Measurements from ENCODE around the gene MAP2.

The MAP2 gene

GRCh38 chr2:209529579-209529978 lies 105.7 kb downstream of the MAP2 start:
- DNase-seq (ENCODE audit: low read depth in 3 of 3) = no peak

GRCh38 chr2:209532321-209532720 lies 108.5 kb downstream of the MAP2 start:
- DNase-seq (ENCODE audit: low read depth in 3 of 3) = no peak

- no peak for DNase-seq (ENCODE audit: low read depth in 3 of 3)
Observed at GRCh38 chr2:209533391-209533790, 109.5 kb downstream of the MAP2 start.

GRCh38 chr2:209534228-209534627 lies 110.4 kb downstream of the MAP2 start:
- no peak for DNase-seq (ENCODE audit: low read depth in 3 of 3)

DNA sequence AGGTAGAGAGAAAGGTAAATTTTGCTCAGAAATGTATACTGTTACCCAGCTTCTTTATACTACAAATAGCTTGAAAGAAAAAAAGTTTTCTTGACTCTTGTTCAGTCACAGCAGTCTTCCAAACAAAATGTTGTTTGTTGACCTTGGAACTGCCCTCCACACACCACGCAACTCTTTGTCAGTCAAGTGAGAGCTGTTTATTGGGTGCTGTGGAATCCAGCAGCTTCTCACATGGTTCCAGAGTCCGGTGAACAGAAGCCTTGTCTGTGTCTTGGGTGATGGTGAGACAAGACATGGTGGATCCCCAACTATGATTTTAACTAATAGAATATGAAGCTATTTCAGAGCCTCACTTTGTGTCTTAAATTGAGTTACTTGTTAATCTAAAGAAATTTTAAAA lies 112.5 kb downstream of the MAP2 start:
- no peak for DNase-seq (ENCODE audit: low read depth in 3 of 3)

- DNase-seq (ENCODE audit: low read depth in 3 of 3) = no peak
Observed at GRCh38 chr2:209547726-209548125, 123.9 kb downstream of the MAP2 start.

- DNase-seq (ENCODE audit: low read depth in 3 of 3) = no peak
Observed at GRCh38 chr2:209549589-209549988, 125.7 kb downstream of the MAP2 start.

GRCh38 chr2:209553913-209554312 lies 130.1 kb downstream of the MAP2 start:
- no peak for DNase-seq (ENCODE audit: low read depth in 3 of 3)

DNA sequence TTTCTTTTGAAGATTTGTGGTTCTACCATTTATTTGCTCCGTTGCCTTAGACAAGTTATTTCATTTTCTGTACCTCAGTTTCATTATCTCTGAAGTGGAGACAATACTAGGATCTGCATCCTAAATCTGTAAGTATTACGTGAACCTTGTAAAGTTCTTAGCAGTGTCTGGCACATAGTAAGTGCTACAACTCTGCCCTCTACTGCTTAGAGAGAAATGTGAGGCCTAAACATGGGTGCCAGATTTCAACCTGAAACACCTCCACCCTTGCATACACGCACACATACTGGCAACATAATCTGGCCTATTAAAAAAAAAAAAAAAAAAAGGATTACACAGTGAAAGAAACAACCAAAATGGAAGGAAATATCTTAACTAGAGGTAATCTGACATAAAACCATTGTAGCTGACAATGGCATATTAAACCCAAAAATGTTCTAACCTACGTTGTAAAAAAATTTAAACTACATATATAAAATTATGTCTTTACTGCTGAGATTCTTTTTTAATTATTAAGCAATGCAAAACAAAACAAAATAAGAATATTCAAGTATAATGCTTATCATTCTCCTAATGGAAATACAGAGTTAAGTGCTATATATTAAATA lies 132.6 kb downstream of the MAP2 start:
- no peak for DNase-seq (ENCODE audit: low read depth in 3 of 3)

- DNase-seq (ENCODE audit: low read depth in 3 of 3) = no peak
Observed at GRCh38 chr2:209560911-209561310, 137.1 kb downstream of the MAP2 start.

GRCh38 chr2:209563453-209563852 lies 139.6 kb downstream of the MAP2 start:
- DNase-seq (ENCODE audit: low read depth in 3 of 3) = no peak

GRCh38 chr2:209564816-209565215 lies 141.0 kb downstream of the MAP2 start:
- DNase-seq (ENCODE audit: low read depth in 3 of 3) = no peak

DNA sequence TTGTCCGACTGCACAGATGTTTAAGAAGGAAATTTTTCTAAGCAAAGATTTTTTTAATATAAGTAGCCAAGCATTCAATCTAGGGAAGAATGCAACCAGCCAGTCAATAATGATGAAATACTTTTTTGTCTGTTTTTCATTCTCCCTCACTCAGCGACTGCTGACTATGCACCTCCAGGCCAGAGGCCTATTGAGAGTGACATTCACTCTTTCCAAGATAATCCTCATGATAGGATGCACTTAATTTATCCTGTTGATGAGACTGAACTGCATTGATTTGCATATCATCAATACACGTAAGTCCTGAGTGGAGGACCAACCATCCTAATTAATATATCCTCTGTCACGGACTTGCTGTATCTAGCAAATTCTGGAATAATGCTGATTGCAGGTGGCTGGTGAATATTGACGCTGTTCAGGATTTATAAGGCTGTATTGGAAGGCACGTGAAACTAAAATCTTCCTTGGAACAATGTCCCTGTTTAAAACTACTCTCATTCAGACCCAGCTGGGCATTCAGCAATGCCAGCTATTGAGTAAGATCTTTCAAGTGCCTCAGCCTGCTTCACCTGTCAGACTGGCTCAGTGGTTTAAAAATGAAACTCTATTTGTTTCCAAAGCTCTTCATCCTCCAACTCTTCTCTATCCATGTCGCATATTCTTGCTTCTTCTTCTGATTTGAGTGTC lies 142.2 kb downstream of the MAP2 start:
- no peak for DNase-seq (ENCODE audit: low read depth in 3 of 3)

DNA sequence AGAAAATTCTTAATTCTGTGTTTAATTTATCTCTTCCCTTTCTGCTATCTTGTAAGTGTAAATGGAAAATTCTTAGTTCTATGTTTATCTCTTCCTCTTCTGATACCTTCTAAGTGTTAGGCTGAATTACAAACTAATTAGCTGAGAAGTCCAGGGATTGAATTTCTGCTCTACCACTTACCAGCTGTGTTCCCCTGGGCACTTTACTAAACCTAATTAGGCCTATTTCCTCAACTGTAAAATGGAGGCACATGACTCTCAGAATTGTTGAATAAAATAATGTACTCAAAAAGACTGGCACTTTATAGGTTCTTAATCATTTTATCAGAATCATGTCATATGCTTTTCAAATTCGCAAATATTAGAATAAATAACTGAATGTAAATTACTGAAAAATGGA lies 146.3 kb downstream of the MAP2 start:
- DNase-seq (ENCODE audit: low read depth in 3 of 3) = no peak

DNA sequence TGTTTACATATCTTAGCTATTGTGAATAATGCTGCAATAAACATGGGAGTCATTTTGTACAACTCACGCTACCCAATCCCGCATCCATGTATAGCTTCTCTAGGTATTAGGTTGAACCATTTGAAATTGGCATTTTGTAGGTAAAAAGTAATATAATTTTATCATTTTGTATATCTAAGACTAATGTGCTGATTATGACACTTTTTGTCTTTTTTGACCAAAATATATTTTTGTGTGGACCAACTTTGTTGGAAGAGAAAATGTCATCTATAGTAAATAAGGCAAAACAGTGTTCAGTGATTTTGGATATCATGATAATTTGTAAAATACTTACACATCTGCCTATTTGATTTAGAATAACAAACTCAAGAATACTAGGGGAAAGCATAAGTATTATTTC lies 150.7 kb downstream of the MAP2 start:
- no peak for DNase-seq (ENCODE audit: low read depth in 3 of 3)

DNA sequence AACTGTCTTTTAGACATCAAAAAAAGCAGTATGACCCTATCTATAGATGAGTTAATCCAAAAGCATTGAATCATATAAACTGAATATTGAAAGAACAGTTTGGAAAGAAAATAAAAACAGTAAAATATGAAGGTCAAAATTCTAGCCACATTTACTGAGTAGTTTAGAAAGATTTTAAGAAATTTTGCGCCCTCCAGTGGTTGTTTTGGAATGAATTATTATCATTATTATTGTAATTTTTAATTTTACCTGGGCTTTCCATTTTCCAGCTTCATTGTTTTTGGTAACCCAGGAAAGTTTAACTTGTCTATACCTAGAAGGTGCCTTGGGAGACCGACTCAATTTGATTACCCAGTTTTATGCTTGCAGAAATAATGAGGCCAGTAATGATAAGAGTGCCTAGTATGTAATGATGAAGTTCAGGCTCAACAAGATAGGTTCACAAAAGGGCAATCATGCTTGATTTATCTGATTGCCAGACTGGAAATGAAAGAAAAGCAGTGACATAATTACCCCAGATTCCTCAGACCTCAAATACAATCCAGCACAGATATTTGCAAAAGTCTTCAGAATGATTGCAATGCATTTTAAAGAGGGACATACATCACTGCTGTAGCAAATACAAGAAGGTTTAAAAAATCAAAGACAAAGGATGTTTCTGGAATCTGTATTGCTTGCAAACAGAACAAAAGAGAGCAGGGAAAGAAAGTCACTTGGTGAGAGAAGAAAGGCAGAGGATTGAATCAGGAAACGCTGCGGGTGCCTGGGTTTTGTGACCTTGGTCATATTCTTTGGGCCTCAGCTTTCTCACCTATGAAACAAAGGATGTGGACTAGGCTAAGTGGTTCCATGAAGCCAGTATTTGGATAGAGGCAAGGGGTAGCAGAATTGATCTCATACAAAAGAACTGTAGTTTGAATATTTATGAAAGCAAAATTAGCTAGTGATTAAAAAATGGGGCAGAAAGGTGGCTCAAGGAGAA lies 153.8 kb downstream of the MAP2 start:
- no peak for DNase-seq (ENCODE audit: low read depth in 3 of 3)

DNA sequence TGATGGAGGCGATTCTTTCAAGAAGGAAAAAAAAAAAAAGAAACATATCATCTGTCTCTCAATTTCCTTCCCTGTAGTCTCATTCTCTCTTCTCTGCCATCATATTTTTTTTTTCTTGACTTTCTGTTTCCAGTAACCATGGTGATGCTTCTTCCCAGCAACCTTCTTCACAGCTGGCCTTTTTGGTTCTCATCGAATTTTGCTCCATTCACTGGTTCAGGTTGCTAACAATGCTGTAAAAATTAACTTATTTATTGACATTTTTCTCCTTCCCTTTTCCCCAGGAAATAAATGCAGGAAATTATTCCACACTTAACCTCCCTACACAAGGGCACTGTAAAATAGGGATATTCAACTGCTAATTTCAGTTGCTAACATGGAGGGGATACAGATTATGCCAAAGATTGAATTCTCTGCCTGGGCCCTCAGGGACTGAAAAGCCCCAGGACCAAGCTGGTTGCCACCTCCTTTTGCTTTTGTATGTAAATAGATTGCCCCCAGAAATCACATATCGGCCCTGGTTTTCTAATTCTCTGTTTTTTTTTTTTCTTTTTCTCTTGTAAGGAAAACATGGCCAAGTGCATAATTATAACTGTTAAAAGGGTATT lies 154.7 kb downstream of the MAP2 start:
- DNase-seq (ENCODE audit: low read depth in 3 of 3) = no peak

DNA sequence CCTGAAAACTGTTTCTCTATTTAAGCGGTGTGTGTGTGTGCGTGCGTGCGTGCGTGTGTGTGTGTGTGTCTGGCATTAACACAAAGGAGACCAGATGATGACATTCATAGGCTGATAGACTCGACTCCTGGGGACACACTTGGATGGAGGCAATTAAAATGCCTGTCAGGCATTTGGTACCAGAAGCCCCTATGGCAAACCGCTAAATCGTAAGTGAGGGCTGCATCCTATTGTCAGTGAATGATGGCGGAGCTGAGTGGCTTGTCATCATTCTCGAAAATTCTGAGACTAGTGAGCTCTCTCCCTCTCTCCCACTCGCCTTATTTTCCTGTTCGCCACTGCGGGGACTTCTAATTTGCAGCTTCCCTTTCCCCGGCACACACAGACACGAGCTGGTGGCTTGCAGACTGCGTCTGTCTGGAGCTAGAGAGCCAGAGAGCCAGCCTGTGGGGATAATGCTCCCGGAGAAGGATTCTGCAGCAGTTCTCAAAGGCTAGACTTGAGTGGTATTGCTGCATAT lies 155.4 kb downstream of the MAP2 start:
- no peak for DNase-seq (ENCODE audit: low read depth in 3 of 3)

DNA sequence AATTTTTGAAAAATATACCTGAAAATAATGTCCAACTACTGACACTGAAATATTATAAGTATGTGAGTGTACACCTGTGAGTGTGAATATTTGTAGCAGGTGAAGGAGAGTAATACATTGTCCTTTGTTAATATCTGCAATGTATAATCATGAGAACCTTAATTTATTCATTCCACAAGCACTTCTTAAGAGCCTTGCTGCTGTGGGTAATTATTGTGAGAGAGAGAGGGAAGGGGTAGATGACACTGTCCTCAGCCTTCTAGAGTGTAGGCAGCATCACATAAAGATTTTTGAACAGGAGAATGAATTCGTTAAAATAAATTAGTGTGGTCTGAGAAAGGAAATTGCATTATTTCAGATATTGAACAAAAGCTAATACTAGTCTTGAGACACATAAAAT lies 157.2 kb downstream of the MAP2 start:
- DNase-seq (ENCODE audit: low read depth in 3 of 3) = no peak

GRCh38 chr2:209582281-209582680 lies 158.4 kb downstream of the MAP2 start:
- DNase-seq (ENCODE audit: low read depth in 3 of 3) = no peak

DNA sequence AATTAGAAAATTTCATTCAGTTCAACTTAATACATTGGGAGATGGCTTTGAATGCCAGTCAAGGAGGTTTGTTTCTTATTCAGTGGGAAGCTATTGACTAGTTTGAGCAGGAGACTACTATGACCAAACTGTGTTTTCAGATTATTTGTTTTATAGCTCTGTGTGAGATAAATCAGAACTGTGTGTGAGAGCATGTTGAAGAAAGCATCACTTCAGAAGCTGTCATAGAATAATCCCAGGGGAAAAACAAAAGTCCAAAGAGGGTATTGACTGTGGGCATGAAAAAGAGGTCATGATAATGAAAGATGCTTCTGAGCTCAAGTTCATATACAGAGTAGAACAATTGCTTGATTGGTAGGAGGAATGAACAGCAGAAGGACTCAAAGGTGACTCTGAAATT lies 160.6 kb downstream of the MAP2 start:
- DNase-seq (ENCODE audit: low read depth in 3 of 3) = no peak

DNA sequence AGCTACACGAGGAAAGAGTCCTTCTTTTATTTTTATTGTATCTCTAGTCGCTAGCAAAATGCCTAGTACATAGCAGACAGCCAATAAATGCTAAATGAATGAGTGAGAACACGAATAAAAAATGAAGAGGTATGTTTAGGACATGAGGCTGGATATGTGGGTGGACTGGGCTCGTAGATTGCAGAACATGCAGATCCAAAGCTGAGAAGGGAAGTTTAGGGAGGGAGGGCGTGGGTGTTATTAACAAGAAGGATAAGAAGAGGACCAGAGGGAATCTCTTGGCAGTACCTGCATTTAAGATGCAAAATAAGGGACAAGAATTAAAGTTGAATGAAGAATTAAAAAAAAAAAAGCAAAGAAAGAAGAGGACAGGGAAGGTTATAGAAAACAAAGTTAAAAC lies 161.1 kb downstream of the MAP2 start:
- DNase-seq (ENCODE audit: low read depth in 3 of 3) = no peak
